ENCODE measurements around the gene CNOT11. TPM values are rescaled to one million over a fixed set of nuclear protein-coding genes. Genes with fewer than 3 reads are reported as not detected.
"Not testable (repeated sequence)": the region's sequence is repeated elsewhere in the genome, so short reads cannot be mapped to it uniquely, and the experiment has no call there.

CNOT11 gene
- polyA plus RNA-seq, 3 donors: 13.9 to 17.2 (median 16.6) TPM

DNA sequence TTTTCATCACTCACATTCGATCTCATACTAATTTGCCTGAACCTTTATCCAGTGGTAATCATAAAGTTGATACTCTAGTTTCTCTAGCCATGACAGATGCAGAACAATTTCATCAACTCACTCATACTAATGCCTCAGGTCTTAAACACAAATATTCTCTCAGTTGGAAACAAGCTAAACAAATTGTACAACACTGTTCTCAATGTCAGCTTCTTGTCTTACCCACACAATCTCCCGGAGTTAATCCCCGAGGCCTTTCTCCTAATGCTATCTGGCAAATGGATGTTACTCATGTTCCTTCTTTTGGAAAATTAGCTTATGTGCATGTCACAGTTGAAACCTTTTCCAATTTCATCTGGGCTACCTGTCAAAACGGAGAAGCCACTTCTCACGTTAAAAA is 11.5 kb upstream of the CNOT11 start:
- no peak overlapping the region for H3K27ac ChIP-seq (ENCODE audit: low read depth, low read length)
- WGBS, 3 donors: 58 to 76% (median 73%) methylated on average over 5 of the region's 5 CpGs

DNA sequence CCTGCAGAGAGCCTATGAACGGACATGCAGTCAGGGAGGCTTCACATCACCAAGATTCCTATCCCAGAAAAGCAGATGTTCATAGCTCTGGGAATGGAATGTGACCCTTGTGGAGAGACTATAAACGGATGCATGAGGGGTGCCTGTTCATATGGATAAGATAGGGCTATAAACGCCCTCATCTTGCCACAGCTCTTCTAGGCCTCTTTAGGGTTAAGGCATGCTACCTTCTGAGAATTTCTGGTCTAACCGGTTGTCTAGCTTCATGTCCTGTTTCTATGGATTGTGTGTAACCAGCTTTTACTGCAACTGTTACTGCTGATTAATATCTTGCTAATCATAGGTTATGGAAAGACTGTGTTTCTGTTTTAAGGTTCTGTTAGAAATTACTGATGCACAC is 8.3 kb upstream of the CNOT11 start:
- H3K27ac ChIP-seq (ENCODE audit: low read depth, low read length): not testable (repeated sequence)
- WGBS, 3 donors: 51 to 89% (median 86%) methylated on average over 4 of the region's 4 CpGs

DNA sequence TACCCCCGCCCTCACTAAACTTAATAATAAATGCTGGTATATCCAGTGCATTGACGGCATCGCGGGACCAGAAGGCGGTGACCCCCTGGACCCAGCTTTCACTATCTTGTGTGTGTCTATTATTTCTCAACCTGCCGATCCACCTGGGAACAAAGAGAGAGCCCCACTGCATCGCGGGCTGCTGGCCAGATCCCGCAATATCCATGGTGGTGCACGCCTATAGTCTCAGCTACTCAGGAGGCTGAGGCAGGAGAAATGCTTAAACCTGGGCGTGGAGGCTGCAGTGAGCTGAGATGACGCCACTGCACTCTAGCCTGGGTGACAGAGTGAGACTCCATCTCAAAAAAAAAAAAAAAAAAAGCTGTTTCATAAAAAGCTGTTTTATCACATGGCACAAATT is 7.8 kb upstream of the CNOT11 start:
- WGBS, 3 donors: 47 to 96% (median 93%) methylated on average over 12 of the region's 12 CpGs
- H3K27ac ChIP-seq (ENCODE audit: low read depth, low read length): not testable (repeated sequence)

DNA sequence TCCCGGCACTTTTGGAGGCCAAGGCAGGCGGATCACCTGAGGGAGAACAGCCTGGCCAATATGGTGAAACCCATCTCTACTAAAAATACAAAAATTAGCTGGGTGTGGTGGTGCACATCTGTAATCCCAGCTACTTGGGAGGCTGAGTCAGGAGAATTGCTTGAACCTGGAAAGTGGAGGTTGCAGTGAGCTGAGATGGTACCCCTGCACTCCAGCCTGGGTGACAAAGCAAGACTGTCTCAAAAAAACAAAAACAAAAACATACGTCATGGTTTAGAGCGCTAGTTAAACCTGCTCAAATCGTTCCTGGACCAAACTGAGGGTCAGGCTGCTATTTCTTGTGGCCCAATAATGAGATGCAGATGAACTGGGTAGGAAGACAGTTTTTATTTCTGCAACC is 7.2 kb upstream of the CNOT11 start:
- H3K27ac ChIP-seq (ENCODE audit: low read depth, low read length): not testable (repeated sequence)

DNA sequence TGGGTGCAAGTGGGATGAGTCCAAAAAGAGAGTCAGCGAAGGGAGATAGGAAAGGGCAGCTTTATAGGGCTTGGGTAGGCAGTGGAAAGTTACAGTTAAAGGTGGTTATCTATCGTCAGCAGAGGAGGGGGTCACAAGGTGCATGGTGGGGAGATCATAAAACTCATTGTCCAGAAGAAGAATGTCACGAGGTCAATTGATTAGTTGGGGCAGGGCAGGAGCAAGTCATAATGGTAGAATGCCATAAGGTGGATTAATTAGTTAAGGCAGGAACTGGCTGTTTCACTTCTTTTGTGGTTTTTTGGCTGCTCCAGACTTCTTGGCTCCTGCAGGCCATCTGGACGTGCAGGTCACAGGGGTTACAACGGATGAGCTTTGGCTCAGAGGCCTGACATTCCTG is 3.9 kb upstream of the CNOT11 start:
- whole genome bisulfite sequencing, 3 donors: 64 to 80% (median 72%) methylated on average over 5 of the region's 5 CpGs
- H3K27ac ChIP-seq (ENCODE audit: low read depth, low read length): not testable (repeated sequence)

More for the DNA sequence above, 7.2 kb upstream of the CNOT11 start:
- 68 to 96% (median 87%) methylated on average over 5 of the region's 5 CpGs for WGBS, 3 donors

DNA sequence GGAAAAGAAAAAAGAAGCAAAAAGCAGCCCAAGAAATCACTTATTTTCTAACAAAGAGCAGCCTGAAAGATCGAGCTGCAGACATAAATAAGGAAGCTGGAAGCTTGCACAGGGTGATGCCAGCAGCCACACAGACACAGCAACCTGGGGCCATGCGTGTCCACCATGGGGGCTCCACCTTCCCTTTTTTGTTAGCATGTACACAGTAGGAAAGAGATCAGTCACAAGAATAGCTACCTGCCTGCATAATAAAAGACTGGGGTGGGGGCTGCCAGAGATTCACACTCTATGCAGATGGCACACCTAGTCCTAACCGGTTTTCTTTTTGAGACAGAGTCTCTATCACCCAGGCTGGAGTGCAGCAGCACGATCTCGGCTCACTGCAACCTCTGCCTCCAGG is 2.9 kb upstream of the CNOT11 start:
- WGBS, 3 donors: 68 to 83% (median 74%) methylated on average over 5 of the region's 5 CpGs
- H3K27ac ChIP-seq (ENCODE audit: low read depth, low read length): no peak overlapping the region

DNA sequence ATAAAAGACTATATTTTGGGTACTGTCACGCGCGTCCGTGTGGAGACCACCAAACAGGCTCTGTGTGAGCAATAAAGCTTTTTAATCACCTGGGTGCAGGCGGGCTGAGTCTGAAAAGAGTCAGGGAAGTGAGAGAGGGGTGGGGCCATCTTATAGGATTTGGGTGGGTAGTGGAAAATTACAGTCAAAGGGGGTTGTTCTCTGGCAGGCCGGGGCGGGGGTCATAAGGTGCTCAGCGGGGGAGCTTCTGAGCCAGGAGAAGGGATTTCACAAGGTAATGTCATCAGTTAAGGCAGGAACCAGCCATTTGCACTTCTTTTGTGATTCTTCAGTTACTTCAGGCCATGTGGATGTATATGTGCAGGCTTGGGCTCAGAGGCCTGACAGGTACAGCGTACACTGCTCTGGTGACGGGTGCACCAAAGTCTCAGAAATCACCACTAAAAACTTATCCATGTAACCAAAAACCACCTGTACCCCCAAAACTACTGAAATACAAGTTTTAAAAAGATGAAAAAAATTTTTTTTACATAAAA is 1.4 kb upstream of the CNOT11 start:
- not testable (repeated sequence) for H3K27ac ChIP-seq (ENCODE audit: low read depth, low read length)
- WGBS, 3 donors: 60 to 94% (median 90%) methylated on average over 10 of the region's 10 CpGs

DNA sequence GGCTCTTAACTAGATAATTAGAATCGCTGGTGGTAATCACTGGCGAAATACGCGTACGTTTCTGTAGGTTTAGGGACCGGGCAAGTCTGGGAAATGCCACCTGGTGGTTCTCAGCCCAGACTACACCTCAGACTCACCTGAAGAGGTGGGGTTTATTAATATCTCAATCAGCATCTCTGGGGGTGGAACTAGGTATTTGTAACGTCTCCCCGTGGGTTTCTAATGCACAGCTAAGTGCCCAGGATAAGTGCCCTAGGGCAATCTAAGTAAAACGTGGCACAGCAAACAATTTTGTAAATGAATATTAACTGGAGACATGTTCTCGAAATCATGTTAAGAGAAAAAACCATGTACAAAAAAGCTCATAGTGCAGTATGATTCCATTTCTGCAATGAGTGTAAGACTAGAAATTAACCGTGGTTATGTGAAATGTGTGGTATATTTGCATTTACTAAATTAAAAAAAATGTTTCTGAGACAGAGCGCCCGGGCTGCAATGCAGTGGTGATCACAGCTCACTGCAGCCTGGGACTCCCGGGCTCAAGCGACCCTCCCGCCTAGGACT is 760 bp upstream of the CNOT11 start:
- 12 to 41% (median 34%) methylated on average over 16 of the region's 16 CpGs for WGBS, 3 donors
- H3K27ac ChIP-seq (ENCODE audit: low read depth, low read length): no peak overlapping the region

DNA sequence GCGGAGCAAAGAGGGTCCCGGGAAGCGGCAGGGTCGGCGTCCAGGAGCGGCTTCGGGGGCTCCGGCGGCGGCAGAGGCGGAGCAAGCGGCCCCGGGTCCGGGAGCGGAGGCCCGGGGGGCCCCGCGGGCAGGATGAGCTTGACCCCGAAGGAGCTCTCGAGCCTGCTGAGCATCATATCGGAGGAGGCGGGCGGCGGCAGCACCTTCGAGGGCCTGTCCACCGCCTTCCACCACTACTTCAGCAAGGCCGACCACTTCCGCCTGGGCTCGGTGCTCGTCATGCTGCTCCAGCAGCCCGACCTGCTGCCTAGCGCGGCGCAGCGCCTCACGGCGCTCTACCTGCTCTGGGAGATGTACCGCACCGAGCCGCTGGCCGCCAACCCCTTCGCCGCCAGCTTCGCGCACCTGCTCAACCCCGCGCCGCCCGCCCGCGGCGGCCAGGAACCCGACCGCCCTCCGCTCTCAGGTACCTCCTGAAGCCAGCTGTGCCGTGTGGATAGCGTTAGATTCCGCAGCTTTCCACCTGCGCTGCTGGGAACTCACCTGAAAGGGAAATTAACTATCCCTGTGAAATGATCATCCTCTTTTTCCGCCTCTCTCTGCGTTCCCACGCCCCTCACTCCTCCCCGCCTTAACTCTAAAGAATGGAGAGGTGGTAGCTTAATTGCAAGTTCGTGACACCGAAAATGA is 472 bp downstream of the CNOT11 start:
- H3K27ac ChIP-seq (ENCODE audit: low read depth, low read length): peak overlapping the region; percentile 81
- WGBS, 3 donors: 0 to 1% (median 0%) methylated on average over 58 to 65 of the region's 65 CpGs

DNA sequence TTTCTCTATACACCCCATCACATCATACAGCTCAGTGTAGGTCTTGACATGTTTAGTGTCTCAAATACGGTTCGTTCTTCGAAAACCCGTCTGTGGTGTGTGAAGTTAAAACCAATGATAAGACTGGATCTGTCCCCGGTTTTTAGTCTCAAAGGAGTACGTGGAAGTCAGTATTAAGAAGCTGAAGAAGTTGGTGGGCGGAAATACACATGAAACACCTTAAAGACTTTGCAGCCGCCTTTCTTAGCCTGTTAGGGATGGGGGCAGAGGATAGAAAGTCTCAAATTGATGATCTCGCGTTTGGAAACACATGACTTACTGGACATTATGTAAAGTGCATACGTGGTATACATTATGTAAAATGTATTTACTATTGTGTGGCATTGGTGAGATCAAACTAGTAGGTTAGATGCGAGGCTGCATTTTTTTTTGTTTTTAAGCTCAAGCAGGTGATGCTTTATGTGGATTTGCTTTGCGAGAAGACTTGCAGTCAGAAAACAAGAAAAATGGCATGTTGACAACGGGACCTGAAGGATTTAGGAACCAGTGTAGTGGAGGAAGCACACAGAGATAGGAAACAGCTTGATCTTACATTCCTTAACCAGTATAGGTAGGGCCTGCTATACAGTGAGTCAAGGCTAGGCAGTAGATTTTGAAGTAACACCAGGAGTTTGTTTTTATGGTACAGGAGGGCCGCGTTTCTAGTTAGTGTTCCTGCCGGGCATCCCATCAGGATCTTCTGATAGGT is 1.2 kb downstream of the CNOT11 start:
- no peak overlapping the region for H3K27ac ChIP-seq (ENCODE audit: low read depth, low read length)
- WGBS, 3 donors: 8 to 29% (median 27%) methylated on average over 17 of the region's 17 CpGs

DNA sequence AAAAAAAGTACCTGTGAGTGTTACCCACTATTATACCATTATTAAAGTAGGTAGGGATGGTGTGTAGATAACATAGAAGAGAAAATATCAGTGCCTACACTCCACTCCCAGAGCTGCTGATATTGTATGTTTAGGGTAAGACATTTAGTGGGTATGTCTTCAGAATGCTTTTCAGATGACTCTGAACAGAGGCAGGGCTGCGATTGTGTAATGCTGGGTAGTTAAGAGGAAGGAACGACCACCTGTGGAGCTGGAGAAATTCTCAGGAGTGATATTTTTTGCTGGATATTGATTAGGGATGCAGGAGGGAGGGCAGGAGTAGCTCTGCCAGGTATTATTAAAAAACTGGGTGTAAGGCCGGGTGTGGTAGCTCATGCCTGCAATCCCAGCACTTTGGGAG is 2.8 kb downstream of the CNOT11 start:
- WGBS, 3 donors: 46 to 78% (median 75%) methylated on average over 3 of the region's 3 CpGs
- no peak overlapping the region for H3K27ac ChIP-seq (ENCODE audit: low read depth, low read length)

DNA sequence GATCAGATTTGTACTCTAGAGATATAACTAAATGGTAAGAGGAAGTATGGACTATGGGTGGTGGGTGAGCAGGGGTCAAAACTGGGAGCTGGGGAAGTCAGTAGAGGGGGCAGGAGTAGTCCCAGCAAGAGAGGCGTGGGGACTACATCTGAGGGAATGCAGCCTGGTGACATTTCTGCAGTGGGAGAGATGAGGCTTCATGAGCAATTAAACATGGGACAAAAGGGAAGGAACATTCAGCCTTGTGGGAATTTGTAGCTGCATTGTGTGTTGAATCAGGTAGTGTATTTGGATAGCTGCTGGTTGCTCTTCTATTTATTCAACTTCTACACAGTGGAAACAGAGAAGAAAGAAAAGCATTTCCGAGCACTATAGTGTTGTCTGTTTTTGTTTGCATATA is 3.6 kb downstream of the CNOT11 start:
- H3K27ac ChIP-seq (ENCODE audit: low read depth, low read length): no peak overlapping the region
- WGBS, 3 donors: 88 to 95% (median 94%) methylated on average over 2 of the region's 2 CpGs

DNA sequence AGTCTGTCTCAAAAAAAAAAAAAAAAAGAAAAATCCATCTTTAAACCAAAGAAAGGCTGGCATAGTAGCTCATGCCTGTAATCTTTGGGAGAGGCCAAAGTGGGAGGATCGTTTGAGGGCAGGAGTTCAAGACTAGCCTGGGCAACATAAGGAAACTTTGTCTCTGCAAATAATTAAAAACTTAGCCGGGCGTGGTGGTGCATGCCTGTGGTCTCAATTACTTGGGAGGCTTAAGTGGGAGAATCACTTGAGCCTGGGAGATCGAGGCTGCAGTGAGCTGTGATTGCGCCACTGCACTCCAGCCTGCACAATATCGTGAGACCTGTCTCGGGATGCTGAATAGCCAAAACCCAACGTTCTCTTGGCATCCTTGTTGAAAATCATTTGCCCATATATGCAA is 6.1 kb downstream of the CNOT11 start:
- H3K27ac ChIP-seq (ENCODE audit: low read depth, low read length): no peak overlapping the region
- 97% methylated on average over 8 of the region's 8 CpGs for WGBS, 3 donors

DNA sequence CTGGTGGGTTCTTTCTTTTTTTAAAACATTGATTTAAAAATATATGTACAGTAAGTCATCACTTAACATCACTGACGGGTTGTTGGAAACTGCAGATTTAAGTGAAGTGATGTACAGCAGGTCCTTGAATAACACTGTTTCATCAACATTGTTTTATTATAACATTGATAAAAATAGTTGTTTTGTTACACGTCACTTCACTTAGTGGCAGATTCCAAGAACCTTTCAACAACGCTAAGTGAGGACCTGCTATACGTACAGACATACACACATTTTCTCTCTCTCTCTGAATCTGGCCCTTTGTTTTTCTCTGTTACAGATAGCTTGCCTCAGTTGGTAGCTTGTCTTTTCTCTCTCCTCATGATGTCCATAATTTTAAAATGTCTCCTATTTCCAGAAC is 9.5 kb downstream of the CNOT11 start:
- 81 to 96% (median 92%) methylated on average over 4 of the region's 4 CpGs for WGBS, 3 donors
- H3K27ac ChIP-seq (ENCODE audit: low read depth, low read length): no peak overlapping the region

DNA sequence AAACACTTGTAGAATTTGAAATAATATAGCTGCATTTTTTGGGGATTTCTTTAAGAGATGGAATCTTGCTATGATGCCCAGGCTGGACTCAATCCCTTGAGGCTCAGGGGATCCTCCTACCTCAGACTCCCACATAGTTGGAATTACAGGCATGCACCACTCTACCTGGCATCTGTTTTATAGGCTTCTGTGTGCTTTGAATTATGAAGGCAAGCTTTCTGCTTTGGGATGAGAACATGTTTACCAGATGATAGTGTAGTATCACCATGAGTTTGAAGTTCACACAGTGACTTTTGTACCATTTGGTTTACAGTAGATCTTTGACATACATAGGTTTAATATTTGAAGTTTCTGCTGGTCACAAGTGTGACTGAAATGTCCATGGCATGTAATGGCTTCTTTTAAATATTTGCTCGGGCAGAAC is 10.7 kb downstream of the CNOT11 start:
- 86 to 93% (median 92%) methylated on average over 1 of the region's 1 CpG for WGBS, 3 donors

DNA sequence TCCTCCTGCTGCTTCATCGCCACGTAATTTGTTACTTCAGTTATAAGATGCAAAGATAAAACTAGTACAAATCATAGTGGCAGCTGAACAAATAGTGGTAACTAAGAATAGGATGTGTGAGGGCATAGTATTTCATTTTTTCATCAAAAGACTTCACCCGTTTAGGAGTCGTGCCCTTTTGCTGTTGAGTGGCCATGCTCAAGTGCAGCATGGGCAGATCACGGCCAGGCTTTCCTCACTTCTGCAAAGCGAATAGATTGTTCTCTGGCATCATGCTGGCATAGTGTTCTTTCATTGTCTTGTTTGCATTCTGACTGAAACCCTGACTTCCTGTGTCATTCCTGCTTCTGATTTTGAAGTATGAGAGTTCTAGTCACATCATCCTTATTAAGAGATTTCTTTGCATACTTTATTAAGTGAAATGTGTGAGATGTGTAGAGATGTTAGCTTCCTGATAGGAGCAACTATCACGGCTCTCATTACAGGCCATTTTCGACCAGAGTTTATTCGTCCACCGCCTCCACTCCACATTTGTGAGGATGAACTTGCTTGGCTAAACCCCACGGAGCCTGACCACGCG is 11.8 kb downstream of the CNOT11 start:
- WGBS, 3 donors: 78 to 89% (median 86%) methylated on average over 13 of the region's 13 CpGs
- no peak overlapping the region for H3K27ac ChIP-seq (ENCODE audit: low read depth, low read length)

More for the DNA sequence above, 10.7 kb downstream of the CNOT11 start:
- H3K27ac ChIP-seq (ENCODE audit: low read depth, low read length): no peak overlapping the region

DNA sequence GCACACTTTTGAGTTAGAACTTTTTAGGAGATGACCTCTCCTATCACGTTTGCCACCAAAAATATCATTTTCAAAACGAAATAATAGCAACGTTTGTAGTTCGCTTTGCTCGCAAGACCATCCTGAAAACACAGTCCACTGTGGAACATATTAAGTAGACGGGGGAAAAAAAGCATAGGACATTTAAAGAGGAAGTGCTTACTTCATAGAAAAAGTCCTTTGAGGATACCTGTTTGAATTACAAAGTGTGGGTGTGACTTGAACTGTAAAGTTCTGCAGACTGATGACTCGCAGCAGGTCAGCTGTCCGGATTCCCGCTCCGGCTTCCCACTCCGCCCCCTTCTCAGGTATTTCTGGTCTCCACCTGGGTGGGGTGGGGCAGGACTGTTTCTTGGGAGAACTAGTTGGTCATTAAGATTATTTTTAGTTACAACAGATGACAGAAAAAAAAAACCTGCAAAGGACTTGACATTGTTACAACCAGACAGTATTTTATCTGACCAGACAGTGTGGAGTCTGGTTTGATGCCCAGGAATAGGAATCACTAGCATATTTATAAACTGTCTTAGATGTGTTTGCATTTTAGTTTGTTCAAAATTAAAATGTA is 13.3 kb downstream of the CNOT11 start:
- 68 to 83% (median 82%) methylated on average over 11 of the region's 11 CpGs for WGBS, 3 donors
- H3K27ac ChIP-seq (ENCODE audit: low read depth, low read length): no peak overlapping the region
